Measurements from ENCODE around the gene CAB39. TPM values are rescaled to one million over a fixed set of nuclear protein-coding genes. Genes with fewer than 3 reads are reported as not detected.

The CAB39 gene
- 148 TPM for total RNA-seq

GRCh38 chr2:230712443-230713330, at the start of gene CAB39:
Gene CAB39 (plus strand): TSS chr2:230712842. CDS start chr2:230760002, 47,160 bp downstream.

GRCh38 chr2:230864605-230865306, 152.1 kb downstream of the CAB39 start, which contains the start of gene ITM2C:
Gene ITM2C (plus strand): TSS chr2:230864942. CDS start chr2:230865026, 84 bp downstream.

Small RNA genes within 50 kb of the gene (small RNA-seq; reads per million reads assigned to genes)
- gene BANF1P3, result not detected
- not detected for gene RNU6-268P

Other genes starting within 250 kb of the CAB39 start
- 254 TPM for gene ITM2C, start 152.1 kb downstream of the CAB39 start, total RNA-seq
- gene GPR55, start 212.4 kb downstream of the CAB39 start, total RNA-seq, result not detected

Measured in diencephalon (tissue), 1 donor.